Transverse colon (tissue), 4 donors: Measurements from ENCODE around the gene ITGB2.

Experiments used
- CTCF ChIP-seq, 5 experiments: fragments of 200-600 bp in 3 of 5; fragments of 450-650 bp in 2 of 5; sonication (generic) in 3 of 5; IDR thresholded peaks; 1 replicate in 2 of 5; 2 replicates in 3 of 5; pipeline ENCODE4 v1.5.1; 2016 to 2017; ENCODE audit warnings: antibody characterized with exemption in 5 of 5, inconsistent platforms in 3 of 5, mild to moderate bottlenecking in 2 of 5, moderate library complexity in 1 of 5
- EP300 ChIP-seq: sonication (generic); formaldehyde crosslinking; IDR thresholded peaks from one replicate; pipeline ENCODE4 v1.6.1; 2017; ENCODE audit warnings: antibody characterized with exemption, low read depth
- POLR2A ChIP-seq: fragments of 450-650 bp; IDR thresholded peaks from one replicate; pipeline ENCODE4 v1.6.1; 2016; ENCODE audit warnings: antibody characterized with exemption, mild to moderate bottlenecking, moderate library complexity
- POLR2AphosphoS5 ChIP-seq, 3 donors: sonication (generic); formaldehyde crosslinking; IDR thresholded peaks; one replicate each; pipeline ENCODE4 v1.6.1; 2016; ENCODE audit warnings: antibody characterized with exemption in 3 of 3

GRCh38 chr21:44911068-44911383, 9.7 kb downstream of the ITGB2 start:
- TF ChIP-seq CTCF (IDR thresholded peaks at IDR 0.05) (no peak), EP300 (no peak), POLR2A (no peak), POLR2AphosphoS5 (IDR thresholded peaks at IDR 0.05) (no peak)
